ENCODE results near the gene FAM234B.

The FAM234B gene

GRCh38 chr12:13085968-13086686, 41.9 kb downstream of the FAM234B start:
- no peak overlapping the region for H3K4me3 ChIP-seq (ENCODE audit: low read length)

GRCh38 chr12:13087766-13088165, 43.6 kb downstream of the FAM234B start:
- H3K9ac ChIP-seq (ENCODE audit: low read length): no peak overlapping the region
- H3K36me3 ChIP-seq (ENCODE audit: control insufficient read depth, insufficient read depth, low read length): no peaks in the 10 kb centered on the region
- H3K27me3 ChIP-seq (ENCODE audit: control insufficient read depth, insufficient read depth, low read length): peaks cover 34% of the 10 kb centered on the region
- H3K4me1 ChIP-seq (ENCODE audit: control insufficient read depth, insufficient read depth, low read length): no peaks in the 10 kb centered on the region
- no peaks in the 10 kb centered on the region for H3K9me3 ChIP-seq (ENCODE audit: control insufficient read depth, low read length)
- H3K4me3 ChIP-seq (ENCODE audit: low read length): no peak overlapping the region

More at GRCh38 chr12:13085968-13086686, 41.9 kb downstream of the FAM234B start:
- no peaks in the 10 kb centered on the region for H3K4me1 ChIP-seq (ENCODE audit: control insufficient read depth, insufficient read depth, low read length)
- no peaks in the 10 kb centered on the region for H3K9me3 ChIP-seq (ENCODE audit: control insufficient read depth, low read length)
- no peaks in the 10 kb centered on the region for H3K36me3 ChIP-seq (ENCODE audit: control insufficient read depth, insufficient read depth, low read length)
- H3K27me3 ChIP-seq (ENCODE audit: control insufficient read depth, insufficient read depth, low read length): peaks cover 37% of the 10 kb centered on the region
- no peak overlapping the region for H3K9ac ChIP-seq (ENCODE audit: low read length)

- no peaks in the 10 kb centered on the region for H3K9me3 ChIP-seq (ENCODE audit: control insufficient read depth, low read length)
- H3K4me1 ChIP-seq (ENCODE audit: control insufficient read depth, insufficient read depth, low read length): no peaks in the 10 kb centered on the region
- no peaks in the 10 kb centered on the region for H3K36me3 ChIP-seq (ENCODE audit: control insufficient read depth, insufficient read depth, low read length)
- H3K9ac ChIP-seq (ENCODE audit: low read length): no peak overlapping the region
- H3K27me3 ChIP-seq (ENCODE audit: control insufficient read depth, insufficient read depth, low read length): peaks cover 34% of the 10 kb centered on the region
- H3K4me3 ChIP-seq (ENCODE audit: low read length): no peak overlapping the region
These were observed 44.3 kb downstream of the FAM234B start for GRCh38 chr12:13088496-13088895.

DNA sequence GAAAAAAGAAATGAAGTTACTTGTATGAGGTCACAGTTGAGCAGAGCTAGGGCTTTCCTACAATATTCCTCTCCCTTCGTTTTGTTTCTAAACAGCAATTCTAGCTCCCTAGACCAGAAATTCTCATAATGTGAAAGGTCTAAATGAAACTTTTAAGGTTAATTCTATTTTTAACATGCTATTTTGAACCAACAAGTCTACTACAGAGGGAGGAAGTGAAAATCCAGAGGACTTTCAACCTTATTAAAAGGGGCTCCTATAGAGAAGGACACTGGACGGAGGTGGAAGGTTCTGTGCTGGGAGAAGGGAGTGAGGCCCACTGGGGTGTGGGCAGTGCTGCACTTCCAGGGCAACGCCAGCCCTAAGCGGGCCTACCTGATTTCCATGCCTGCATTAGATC, 45.9 kb downstream of the FAM234B start:
- Histone ChIP-seq H3K4me3 (ENCODE audit: low read length) (no peak overlapping the region), H3K9ac (ENCODE audit: low read length) (no peak overlapping the region), H3K4me1 (ENCODE audit: control insufficient read depth, insufficient read depth, low read length) (no peaks in the 10 kb centered on the region), H3K9me3 (ENCODE audit: control insufficient read depth, low read length) (no peaks in the 10 kb centered on the region), H3K27me3 (ENCODE audit: control insufficient read depth, insufficient read depth, low read length) (peaks cover 29% of the 10 kb centered on the region), H3K36me3 (ENCODE audit: control insufficient read depth, insufficient read depth, low read length) (no peaks in the 10 kb centered on the region)

DNA sequence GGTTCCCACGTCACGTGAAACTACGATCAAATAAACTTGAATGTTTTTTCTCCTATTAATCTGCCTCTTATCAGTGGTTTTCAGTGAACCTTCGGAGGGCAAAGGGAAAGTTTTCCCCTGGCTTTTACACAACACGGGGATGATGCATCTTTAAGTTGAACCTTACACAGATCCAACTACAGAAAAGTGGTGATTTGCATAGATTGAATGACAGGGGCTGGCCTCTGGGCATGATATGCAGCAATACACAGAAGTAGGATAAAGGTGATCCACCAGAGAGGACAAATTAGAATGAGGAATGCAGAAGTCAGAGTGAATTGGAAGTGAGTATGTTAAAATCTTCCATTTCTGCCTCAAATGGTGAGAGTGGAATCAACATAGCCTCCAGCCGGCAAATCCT, 47.7 kb downstream of the FAM234B start:
- no peak overlapping the region for H3K9ac ChIP-seq (ENCODE audit: low read length)
- no peaks in the 10 kb centered on the region for H3K4me1 ChIP-seq (ENCODE audit: control insufficient read depth, insufficient read depth, low read length)
- no peak overlapping the region for H3K4me3 ChIP-seq (ENCODE audit: low read length)
- peaks cover 28% of the 10 kb centered on the region for H3K27me3 ChIP-seq (ENCODE audit: control insufficient read depth, insufficient read depth, low read length)
- no peaks in the 10 kb centered on the region for H3K36me3 ChIP-seq (ENCODE audit: control insufficient read depth, insufficient read depth, low read length)
- no peaks in the 10 kb centered on the region for H3K9me3 ChIP-seq (ENCODE audit: control insufficient read depth, low read length)

DNA sequence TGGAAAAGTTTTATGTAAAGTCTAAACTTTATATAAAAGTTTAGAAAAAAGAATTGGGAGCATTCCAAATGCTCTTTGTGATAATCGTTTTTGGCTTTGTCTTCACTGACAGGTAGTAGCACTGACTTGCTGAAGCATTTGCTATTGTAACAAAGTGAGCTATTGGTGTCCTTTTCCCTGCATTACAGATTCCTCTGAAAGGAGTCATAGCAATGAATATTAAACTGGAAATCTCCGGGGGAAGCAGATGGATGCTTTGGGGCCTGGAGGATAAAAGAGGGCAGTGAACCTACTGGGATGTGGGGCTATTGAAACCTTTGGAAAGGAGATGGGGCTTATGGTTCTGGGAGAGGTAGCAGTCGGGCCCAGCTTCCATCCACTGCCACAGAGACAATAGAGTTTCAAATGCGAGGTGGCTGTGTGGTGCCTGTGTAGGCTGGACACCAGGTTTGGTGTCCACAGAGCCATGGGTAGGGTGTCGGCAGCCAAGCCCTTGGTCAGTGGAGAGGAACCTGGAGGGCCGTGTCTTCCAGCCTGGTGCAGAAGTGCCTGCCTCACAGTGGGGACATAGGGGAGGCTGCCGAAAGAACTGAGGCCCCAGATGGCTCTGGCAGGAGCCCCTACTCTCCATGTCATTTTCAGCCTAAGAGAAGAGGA, 49.1 kb downstream of the FAM234B start:
- Histone ChIP-seq H3K9ac (ENCODE audit: low read length) (no peak overlapping the region), H3K4me3 (ENCODE audit: low read length) (no peak overlapping the region), H3K36me3 (ENCODE audit: control insufficient read depth, insufficient read depth, low read length) (no peaks in the 10 kb centered on the region), H3K4me1 (ENCODE audit: control insufficient read depth, insufficient read depth, low read length) (peaks cover 11% of the 10 kb centered on the region), H3K9me3 (ENCODE audit: control insufficient read depth, low read length) (no peaks in the 10 kb centered on the region), H3K27me3 (ENCODE audit: control insufficient read depth, insufficient read depth, low read length) (peaks cover 18% of the 10 kb centered on the region)

DNA sequence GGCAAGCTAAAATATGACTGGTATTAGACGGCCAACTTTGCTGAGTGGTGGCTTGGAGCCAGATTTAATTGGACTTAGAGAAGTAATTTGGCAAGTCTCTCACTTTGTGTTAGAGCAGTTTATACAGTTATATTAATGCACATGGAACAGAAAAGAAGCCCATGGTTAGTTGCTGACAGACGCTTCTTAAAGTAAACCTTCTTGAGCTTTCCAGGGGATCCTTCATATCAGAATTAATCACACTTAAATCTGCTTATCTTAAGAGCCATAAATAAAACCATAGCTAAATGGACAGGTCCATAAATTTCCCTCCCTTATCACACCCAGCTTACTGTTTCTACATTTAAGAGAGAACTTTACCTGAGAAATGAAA, 49.7 kb downstream of the FAM234B start:
- Histone ChIP-seq H3K9me3 (ENCODE audit: control insufficient read depth, low read length) (no peaks in the 10 kb centered on the region), H3K4me3 (ENCODE audit: low read length) (no peak overlapping the region), H3K4me1 (ENCODE audit: control insufficient read depth, insufficient read depth, low read length) (peaks cover 16% of the 10 kb centered on the region), H3K27me3 (ENCODE audit: control insufficient read depth, insufficient read depth, low read length) (peaks cover 13% of the 10 kb centered on the region), H3K36me3 (ENCODE audit: control insufficient read depth, insufficient read depth, low read length) (no peaks in the 10 kb centered on the region), H3K9ac (ENCODE audit: low read length) (no peak overlapping the region)

DNA sequence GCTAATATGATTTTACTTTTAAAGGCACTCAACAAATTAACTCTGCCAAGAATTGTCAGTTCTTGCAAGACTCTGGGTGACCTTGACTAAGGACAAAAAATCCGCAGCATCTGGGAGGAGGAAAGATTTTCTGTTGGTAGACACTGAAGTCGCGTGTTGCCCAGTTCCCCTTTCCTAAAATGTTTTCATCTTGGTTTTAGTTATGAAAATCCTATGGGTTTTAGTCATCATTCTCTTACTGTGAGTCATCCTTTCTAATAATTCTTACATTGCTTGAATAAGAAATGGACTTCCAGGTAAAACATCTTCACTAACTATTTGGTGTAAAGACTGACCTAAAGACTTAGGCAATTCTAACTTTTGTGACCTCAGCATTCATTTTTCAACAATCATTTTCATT, 50.2 kb downstream of the FAM234B start:
- H3K4me3 ChIP-seq (ENCODE audit: low read length): no peak overlapping the region
- no peaks in the 10 kb centered on the region for H3K36me3 ChIP-seq (ENCODE audit: control insufficient read depth, insufficient read depth, low read length)
- H3K4me1 ChIP-seq (ENCODE audit: control insufficient read depth, insufficient read depth, low read length): peaks cover 21% of the 10 kb centered on the region
- peaks cover 8% of the 10 kb centered on the region for H3K27me3 ChIP-seq (ENCODE audit: control insufficient read depth, insufficient read depth, low read length)
- no peaks in the 10 kb centered on the region for H3K9me3 ChIP-seq (ENCODE audit: control insufficient read depth, low read length)
- H3K9ac ChIP-seq (ENCODE audit: low read length): no peak overlapping the region

- peaks cover 3% of the 10 kb centered on the region for H3K27me3 ChIP-seq (ENCODE audit: control insufficient read depth, insufficient read depth, low read length)
- no peak overlapping the region for H3K9ac ChIP-seq (ENCODE audit: low read length)
- H3K4me1 ChIP-seq (ENCODE audit: control insufficient read depth, insufficient read depth, low read length): peaks cover 24% of the 10 kb centered on the region
- H3K9me3 ChIP-seq (ENCODE audit: control insufficient read depth, low read length): no peaks in the 10 kb centered on the region
- no peaks in the 10 kb centered on the region for H3K36me3 ChIP-seq (ENCODE audit: control insufficient read depth, insufficient read depth, low read length)
- no peak overlapping the region for H3K4me3 ChIP-seq (ENCODE audit: low read length)
These were observed 51.2 kb downstream of the FAM234B start for GRCh38 chr12:13095266-13095995.

GRCh38 chr12:13097491-13098011, 53.4 kb downstream of the FAM234B start:
- H3K4me1 ChIP-seq (ENCODE audit: control insufficient read depth, insufficient read depth, low read length): peaks cover 41% of the 10 kb centered on the region
- no peaks in the 10 kb centered on the region for H3K9me3 ChIP-seq (ENCODE audit: control insufficient read depth, low read length)
- H3K4me3 ChIP-seq (ENCODE audit: low read length): no peak overlapping the region
- H3K36me3 ChIP-seq (ENCODE audit: control insufficient read depth, insufficient read depth, low read length): no peaks in the 10 kb centered on the region
- peak overlapping the region; percentile 22 for H3K9ac ChIP-seq (ENCODE audit: low read length)
- no peaks in the 10 kb centered on the region for H3K27me3 ChIP-seq (ENCODE audit: control insufficient read depth, insufficient read depth, low read length)

DNA sequence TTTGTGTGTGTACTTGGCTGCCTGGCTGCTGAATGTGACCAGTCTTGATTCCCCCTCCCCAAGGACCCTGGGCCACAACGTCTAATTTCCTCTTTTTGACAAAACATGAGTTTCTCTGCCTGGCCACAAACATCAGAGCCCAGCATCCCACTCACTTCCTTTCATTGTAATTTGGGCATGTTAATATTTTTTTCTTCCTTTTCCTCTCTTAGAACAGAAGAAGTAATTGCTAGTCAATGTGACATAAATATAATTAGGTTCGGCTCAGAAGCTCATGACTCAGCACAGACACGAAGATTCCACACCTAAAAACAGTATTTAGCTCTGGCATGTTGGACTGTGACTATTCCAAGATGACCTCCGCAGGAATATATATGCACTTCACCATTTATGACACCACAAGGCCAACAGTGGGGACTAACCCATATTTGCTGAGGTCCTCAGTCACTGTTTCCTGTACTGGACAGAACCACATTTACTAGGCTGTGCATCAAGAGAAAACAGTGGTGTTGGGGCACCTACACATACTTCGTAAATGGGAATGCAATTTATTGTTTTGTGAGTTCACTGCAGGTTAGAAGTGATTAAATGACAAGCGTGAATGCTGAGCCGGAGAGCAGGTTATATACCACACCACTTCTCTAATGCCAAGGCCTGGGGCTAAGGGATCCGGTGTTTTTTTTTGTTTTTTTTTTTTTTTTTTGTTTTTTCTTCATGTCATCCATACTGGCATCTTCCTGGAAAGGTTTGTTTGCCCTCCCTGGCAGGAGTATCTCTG, 55.1 kb downstream of the FAM234B start:
- Histone ChIP-seq H3K9me3 (ENCODE audit: control insufficient read depth, low read length) (no peaks in the 10 kb centered on the region), H3K36me3 (ENCODE audit: control insufficient read depth, insufficient read depth, low read length) (no peaks in the 10 kb centered on the region), H3K9ac (ENCODE audit: low read length) (no peak overlapping the region), H3K4me1 (ENCODE audit: control insufficient read depth, insufficient read depth, low read length) (peaks cover 42% of the 10 kb centered on the region), H3K27me3 (ENCODE audit: control insufficient read depth, insufficient read depth, low read length) (no peaks in the 10 kb centered on the region), H3K4me3 (ENCODE audit: low read length) (no peak overlapping the region)

Data from mucosa of stomach (tissue), 1 donor.